Calu3 (cell line): ENCODE measurements around the gene ATR. TPM values are rescaled to one million over a fixed set of nuclear protein-coding genes. Genes with fewer than 3 reads are reported as not detected.
"Not testable (repeated sequence)": the region's sequence is repeated elsewhere in the genome, so short reads cannot be mapped to it uniquely, and the experiment has no call there.

Source experiments
- BruUV-seq: library from RNA; stranded (reverse); fragments of 400-500 nt; replicated peaks from 2 replicates; lab custom pipeline; 2021; lab: Mats Ljungman, UMichigan
- CTCF ChIA-PET: fragments of 300-600 bp; sonication (Branson Sonifier 250); formaldehyde crosslinking; loops from one replicate; lab custom pipeline; 2022; ENCODE audit warnings: antibody characterized with exemption; lab: Charles Lee
- DNase-seq: peaks from one replicate; pipeline ENCODE4 v3.0.0; 2022
- H3K27ac Mint-ChIP-seq: one replicate; pipeline ENCODE4 v1.8.0; 2022; ENCODE audit warnings: mixed read lengths; ENCODE audit not compliant: unreplicated experiment
- H3K27me3 Mint-ChIP-seq: one replicate; pipeline ENCODE4 v1.8.0; 2022; ENCODE audit warnings: mixed read lengths; ENCODE audit not compliant: unreplicated experiment
- H3K36me3 Mint-ChIP-seq: one replicate; pipeline ENCODE4 v1.8.0; 2022; ENCODE audit warnings: mild to moderate bottlenecking, moderate library complexity, mixed read lengths; ENCODE audit not compliant: insufficient read depth, unreplicated experiment
- H3K4me1 Mint-ChIP-seq: one replicate; pipeline ENCODE4 v1.8.0; 2022; ENCODE audit warnings: mild to moderate bottlenecking, low read depth, mixed read lengths; ENCODE audit not compliant: unreplicated experiment
- H3K4me3 Mint-ChIP-seq: one replicate; pipeline ENCODE4 v1.8.0; 2022; ENCODE audit warnings: mild to moderate bottlenecking, low read depth, moderate library complexity, mixed read lengths; ENCODE audit not compliant: unreplicated experiment
- H3K9me3 Mint-ChIP-seq: one replicate; pipeline ENCODE4 v1.8.0; 2022; ENCODE audit warnings: low read depth, mixed read lengths; ENCODE audit not compliant: unreplicated experiment
- CTCF ChIP-seq: fragments of 200-600 bp; IDR thresholded peaks from one replicate; pipeline ENCODE4 v1.8.0; 2022; ENCODE audit warnings: antibody characterized with exemption; ENCODE audit not compliant: unreplicated experiment
- intact Hi-C: fragments of 100-400 bp; cut with micrococcal nuclease; formaldehyde crosslinking; loops from one replicate; pipeline ENCODE4 v1.10.0; 2022; ENCODE audit not compliant: unreplicated experiment
- total RNA-seq: library from RNA; stranded (reverse); gene quantifications from 2 replicates; pipeline ENCODE4 v1.2.3, GENCODE V29; 2022

ATR gene
- total RNA-seq, 1 experiment from 2014 or later = 70.5 TPM

GRCh38 chr3:142553741-142554140, 24.8 kb downstream of the ATR start:
- no peak overlapping the region for H3K4me3 Mint-ChIP-seq
- CTCF ChIA-PET = interaction anchor here (1.3 kb wide), 1 partner anchor 10 kb away, joined by 5 read pairs; no protein-coding TSS in a partner anchor
- no peak for TF ChIP-seq CTCF
- H3K36me3 Mint-ChIP-seq = peaks cover 54% of the 10 kb centered on the region
- DNase-seq = no peak
- intact Hi-C loops = no loop called here
- no peaks in the 10 kb centered on the region for H3K4me1 Mint-ChIP-seq
- H3K27ac Mint-ChIP-seq = no peak overlapping the region
- H3K27me3 Mint-ChIP-seq = no peaks in the 10 kb centered on the region
- H3K9me3 Mint-ChIP-seq = no peaks in the 10 kb centered on the region
- BruUV-seq = no TSS peak

GRCh38 chr3:142552579-142552978, 26.0 kb downstream of the ATR start:
- peaks cover 54% of the 10 kb centered on the region for H3K36me3 Mint-ChIP-seq
- H3K4me3 Mint-ChIP-seq, H3K27ac Mint-ChIP-seq, H3K27me3 Mint-ChIP-seq, BruUV-seq, H3K9me3 Mint-ChIP-seq, H3K4me1 Mint-ChIP-seq, DNase-seq, intact Hi-C loops: not testable (repeated sequence)
- CTCF ChIA-PET = interaction anchor here (0.7 to 1.3 kb wide), 3 partner anchors 11 to 36 kb away, joined by 4 to 7 read pairs (median 5); no protein-coding TSS in a partner anchor

- H3K27ac Mint-ChIP-seq = no peak overlapping the region
- no peak for DNase-seq
- TF ChIP-seq CTCF = no peak
- no peak overlapping the region for H3K4me3 Mint-ChIP-seq
- no peaks in the 10 kb centered on the region for H3K9me3 Mint-ChIP-seq
- no TSS peak for BruUV-seq
- no peaks in the 10 kb centered on the region for H3K27me3 Mint-ChIP-seq
- peaks cover 39% of the 10 kb centered on the region for H3K36me3 Mint-ChIP-seq
- intact Hi-C loops = no loop called here
- H3K4me1 Mint-ChIP-seq = no peaks in the 10 kb centered on the region
- CTCF ChIA-PET = no interaction called here
Measured at GRCh38 chr3:142549986-142550385, 28.5 kb downstream of the ATR start.

- no peak for TF ChIP-seq CTCF
- H3K27ac Mint-ChIP-seq = no peak overlapping the region
- no peaks in the 10 kb centered on the region for H3K27me3 Mint-ChIP-seq
- H3K4me1 Mint-ChIP-seq = no peaks in the 10 kb centered on the region
- no TSS peak for BruUV-seq
- DNase-seq = no peak
- H3K4me3 Mint-ChIP-seq = no peak overlapping the region
- H3K9me3 Mint-ChIP-seq = no peaks in the 10 kb centered on the region
- intact Hi-C loops = no loop called here
- CTCF ChIA-PET = interaction anchor here (0.7 kb wide), 1 partner anchor 705 kb away, joined by 4 read pairs; no protein-coding TSS in a partner anchor
- no peaks in the 10 kb centered on the region for H3K36me3 Mint-ChIP-seq
Measured at GRCh38 chr3:142543307-142543706, 35.2 kb downstream of the ATR start.

- Mint-ChIP-seq H3K9me3 (no peaks in the 10 kb centered on the region), H3K4me3 (no peak overlapping the region), H3K36me3 (no peaks in the 10 kb centered on the region), H3K27ac (no peak overlapping the region), H3K4me1 (no peaks in the 10 kb centered on the region), H3K27me3 (no peaks in the 10 kb centered on the region)
- intact Hi-C loops = no loop called here
- CTCF ChIA-PET = interaction anchor here (0.6 kb wide), 1 partner anchor 571 kb away, joined by 13 read pairs; no protein-coding TSS in a partner anchor
- BruUV-seq = no TSS peak
- no peak for DNase-seq
- TF ChIP-seq CTCF = no peak
Measured at GRCh38 chr3:142542054-142542453, 36.5 kb downstream of the ATR start.
